ENCODE measurements around the gene FAM9C.

FAM9C gene

GRCh38 chrX:13008189-13008533 lies 36.3 kb downstream of the FAM9C start:
- no peaks in the 10 kb centered on the region for H3K27me3 Mint-ChIP-seq
- H3K4me3 Mint-ChIP-seq: no peak overlapping the region
- peaks cover 61% of the 10 kb centered on the region for H3K4me1 Mint-ChIP-seq
- no peaks in the 10 kb centered on the region for H3K36me3 Mint-ChIP-seq
- H3K27ac Mint-ChIP-seq: no peak overlapping the region
- H3K9me3 Mint-ChIP-seq: no peaks in the 10 kb centered on the region

GRCh38 chrX:13007519-13008188 lies 36.8 kb downstream of the FAM9C start:
- no peak overlapping the region for H3K27ac Mint-ChIP-seq

GRCh38 chrX:13005661-13006473 lies 38.6 kb downstream of the FAM9C start:
- H3K27me3 Mint-ChIP-seq: no peaks in the 10 kb centered on the region
- H3K4me3 Mint-ChIP-seq: peak overlapping the region; percentile 88
- H3K4me1 Mint-ChIP-seq: peaks cover 65% of the 10 kb centered on the region
- H3K27ac Mint-ChIP-seq: peak overlapping the region; percentile 97
- H3K36me3 Mint-ChIP-seq: no peaks in the 10 kb centered on the region
- no peaks in the 10 kb centered on the region for H3K9me3 Mint-ChIP-seq

More at GRCh38 chrX:13007519-13008188, 36.8 kb downstream of the FAM9C start:
- Mint-ChIP-seq H3K9me3 (no peaks in the 10 kb centered on the region), H3K36me3 (no peaks in the 10 kb centered on the region), H3K4me3 (no peak overlapping the region), H3K4me1 (peaks cover 60% of the 10 kb centered on the region), H3K27me3 (no peaks in the 10 kb centered on the region)

GRCh38 chrX:13001961-13002671 lies 42.3 kb downstream of the FAM9C start:
- Mint-ChIP-seq H3K9me3 (no peaks in the 10 kb centered on the region), H3K27ac (peak overlapping the region; percentile 51), H3K36me3 (no peaks in the 10 kb centered on the region), H3K4me1 (peaks cover 68% of the 10 kb centered on the region), H3K4me3 (no peak overlapping the region), H3K27me3 (no peaks in the 10 kb centered on the region)

- H3K4me3 Mint-ChIP-seq: peak overlapping the region; percentile 45
- H3K27ac Mint-ChIP-seq: peak overlapping the region; percentile 55
- no peaks in the 10 kb centered on the region for H3K27me3 Mint-ChIP-seq
- no peaks in the 10 kb centered on the region for H3K36me3 Mint-ChIP-seq
- peaks cover 73% of the 10 kb centered on the region for H3K4me1 Mint-ChIP-seq
- H3K9me3 Mint-ChIP-seq: no peaks in the 10 kb centered on the region
Observed at GRCh38 chrX:13001097-13001496, 43.3 kb downstream of the FAM9C start.

- H3K27me3 Mint-ChIP-seq: no peaks in the 10 kb centered on the region
- H3K4me1 Mint-ChIP-seq: peaks cover 71% of the 10 kb centered on the region
- no peaks in the 10 kb centered on the region for H3K36me3 Mint-ChIP-seq
- H3K9me3 Mint-ChIP-seq: no peaks in the 10 kb centered on the region
- peak overlapping the region; percentile 96 for H3K27ac Mint-ChIP-seq
- peak overlapping the region; percentile 85 for H3K4me3 Mint-ChIP-seq
Observed at GRCh38 chrX:13000301-13000811, 44.1 kb downstream of the FAM9C start.

- Mint-ChIP-seq H3K27ac (peak overlapping the region; percentile 96), H3K36me3 (no peaks in the 10 kb centered on the region), H3K4me1 (peaks cover 64% of the 10 kb centered on the region), H3K4me3 (peak overlapping the region; percentile 85), H3K9me3 (no peaks in the 10 kb centered on the region), H3K27me3 (no peaks in the 10 kb centered on the region)
Observed at GRCh38 chrX:12999422-12999821, 45.0 kb downstream of the FAM9C start.

- peaks cover 72% of the 10 kb centered on the region for H3K4me1 Mint-ChIP-seq
- H3K4me3 Mint-ChIP-seq: peak overlapping the region; percentile 44
- no peaks in the 10 kb centered on the region for H3K9me3 Mint-ChIP-seq
Observed at GRCh38 chrX:12997906-12998687, 46.3 kb downstream of the FAM9C start.

GRCh38 chrX:12996934-12997435 lies 47.4 kb downstream of the FAM9C start:
- H3K27ac Mint-ChIP-seq: peak overlapping the region; percentile 86
- peaks cover 72% of the 10 kb centered on the region for H3K4me1 Mint-ChIP-seq
- no peaks in the 10 kb centered on the region for H3K36me3 Mint-ChIP-seq
- H3K4me3 Mint-ChIP-seq: no peak overlapping the region
- H3K27me3 Mint-ChIP-seq: no peaks in the 10 kb centered on the region
- no peaks in the 10 kb centered on the region for H3K9me3 Mint-ChIP-seq

More at GRCh38 chrX:12997906-12998687, 46.3 kb downstream of the FAM9C start:
- H3K36me3 Mint-ChIP-seq: no peaks in the 10 kb centered on the region
- H3K27ac Mint-ChIP-seq: peak overlapping the region; percentile 86
- no peaks in the 10 kb centered on the region for H3K27me3 Mint-ChIP-seq

- no peak overlapping the region for H3K4me3 Mint-ChIP-seq
- H3K27ac Mint-ChIP-seq: peak overlapping the region; percentile 72
- peaks cover 2% of the 10 kb centered on the region for H3K36me3 Mint-ChIP-seq
- no peaks in the 10 kb centered on the region for H3K9me3 Mint-ChIP-seq
- H3K4me1 Mint-ChIP-seq: peaks cover 65% of the 10 kb centered on the region
- no peaks in the 10 kb centered on the region for H3K27me3 Mint-ChIP-seq
Observed at GRCh38 chrX:12994321-12994720, 50.1 kb downstream of the FAM9C start.

- Mint-ChIP-seq H3K9me3 (no peaks in the 10 kb centered on the region), H3K4me1 (peaks cover 65% of the 10 kb centered on the region), H3K36me3 (peaks cover 2% of the 10 kb centered on the region), H3K4me3 (no peak overlapping the region), H3K27me3 (no peaks in the 10 kb centered on the region), H3K27ac (peak overlapping the region; percentile 72)
Observed at GRCh38 chrX:12993826-12994225, 50.6 kb downstream of the FAM9C start.

- Mint-ChIP-seq H3K36me3 (peaks cover 2% of the 10 kb centered on the region), H3K4me1 (peaks cover 59% of the 10 kb centered on the region), H3K27me3 (no peaks in the 10 kb centered on the region), H3K27ac (peak overlapping the region; percentile 77), H3K4me3 (no peak overlapping the region), H3K9me3 (no peaks in the 10 kb centered on the region)
Observed at GRCh38 chrX:12992544-12993118, 51.8 kb downstream of the FAM9C start.

GRCh38 chrX:12991575-12991974 lies 52.8 kb downstream of the FAM9C start:
- H3K4me3 Mint-ChIP-seq: peak overlapping the region; percentile 47

GRCh38 chrX:12989461-12989860 lies 55.0 kb downstream of the FAM9C start:
- H3K4me3 Mint-ChIP-seq: no peak overlapping the region
- H3K9me3 Mint-ChIP-seq: peaks cover 9% of the 10 kb centered on the region
- peaks cover 65% of the 10 kb centered on the region for H3K4me1 Mint-ChIP-seq
- peaks cover 5% of the 10 kb centered on the region for H3K36me3 Mint-ChIP-seq
- H3K27me3 Mint-ChIP-seq: no peaks in the 10 kb centered on the region
- H3K27ac Mint-ChIP-seq: no peak overlapping the region

More at GRCh38 chrX:12991575-12991974, 52.8 kb downstream of the FAM9C start:
- H3K27ac Mint-ChIP-seq: no peak overlapping the region
- H3K9me3 Mint-ChIP-seq: peaks cover 4% of the 10 kb centered on the region
- H3K4me1 Mint-ChIP-seq: peaks cover 57% of the 10 kb centered on the region
- H3K36me3 Mint-ChIP-seq: peaks cover 2% of the 10 kb centered on the region
- no peaks in the 10 kb centered on the region for H3K27me3 Mint-ChIP-seq

Measured in activated naive CD4-positive, alpha-beta T cell treated with anti-CD3 and anti-CD28 coated beads, Interleukin-2, amount 50 U/mL, for 24 hours (primary cell).